Erythroblast (primary cell): ENCODE data around the gene ATOH8.

Experiments
- GATA1 ChIP-seq: IDR thresholded peaks from 2 replicates; pipeline ENCODE4 v1.6.1; 2011; ENCODE audit warnings: low read depth, mild to moderate bottlenecking, control low read depth, low read length, moderate library complexity
- POLR2A ChIP-seq: IDR thresholded peaks from 2 replicates; pipeline ENCODE4 v1.6.1; 2011; ENCODE audit warnings: mild to moderate bottlenecking, low read length

DNA sequence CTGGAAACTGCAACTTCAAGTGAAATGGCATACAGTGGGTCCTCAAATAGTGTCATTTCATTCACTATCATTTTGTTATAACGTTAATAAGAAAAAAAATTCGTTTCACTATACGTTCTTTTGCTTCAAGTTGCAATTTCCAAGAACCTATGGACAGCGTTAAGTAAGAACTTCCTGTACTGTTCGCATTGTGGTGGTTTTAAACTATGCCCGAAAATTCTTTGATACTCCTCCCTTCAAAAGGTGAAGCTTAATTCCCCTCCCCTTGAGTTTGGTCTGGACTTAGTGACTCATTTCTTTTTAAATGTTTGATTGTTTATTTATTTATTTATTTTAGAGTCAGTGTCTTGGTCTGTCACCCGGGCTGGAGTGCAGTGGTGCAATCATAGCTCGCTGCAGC is 39.0 kb upstream of the ATOH8 start:
- no peak for TF ChIP-seq POLR2A
- TF ChIP-seq GATA1, result no peak
